Loucy (cell line): Measurements from ENCODE around the gene PDIA6.

Experiments
- H2AFZ ChIP-seq: fragments of 200-600 bp; sonication (generic); 2 replicates; pipeline ENCODE4 v1.6.0; 2016; ENCODE audit warnings: antibody characterized with exemption, mild to moderate bottlenecking, low read length, moderate library complexity
- H3F3A ChIP-seq: fragments of 200-600 bp; 2 replicates; pipeline ENCODE4 v1.6.0; 2016; ENCODE audit warnings: antibody characterized with exemption, low read depth, mild to moderate bottlenecking
- H3K27me3 ChIP-seq: fragments of 200-600 bp; sonication (generic); 2 replicates; pipeline ENCODE4 v1.6.1; 2014; ENCODE audit warnings: low read length, mild to moderate bottlenecking; ENCODE audit not compliant: insufficient read depth, poor library complexity, severe bottlenecking
- H3K36me3 ChIP-seq: fragments of 200-600 bp; sonication (generic); 2 replicates; pipeline ENCODE4 v1.6.1; 2016; ENCODE audit warnings: low read length; ENCODE audit not compliant: insufficient read depth
- H3K4me1 ChIP-seq: fragments of 200-600 bp; sonication (generic); 2 replicates; pipeline ENCODE4 v1.5.1; 2014; ENCODE audit warnings: low read length, mild to moderate bottlenecking; ENCODE audit not compliant: insufficient read depth, poor library complexity, severe bottlenecking
- H3K4me2 ChIP-seq: fragments of 200-600 bp; sonication (generic); 2 replicates; pipeline ENCODE4 v1.6.0; 2014; ENCODE audit warnings: antibody characterized with exemption, low read length, low read depth, mild to moderate bottlenecking; ENCODE audit not compliant: poor library complexity, severe bottlenecking
- H3K4me3 ChIP-seq: fragments of 200-600 bp; sonication (generic); 2 replicates; pipeline ENCODE4 v1.5.1; 2014; ENCODE audit warnings: low read length, mild to moderate bottlenecking, mixed read lengths; ENCODE audit not compliant: poor library complexity, severe bottlenecking
- H3K79me2 ChIP-seq: fragments of 200-600 bp; sonication (generic); 2 replicates; pipeline ENCODE4 v1.6.1; 2014; ENCODE audit warnings: low read length; ENCODE audit not compliant: insufficient read depth
- H3K9ac ChIP-seq: fragments of 200-600 bp; sonication (generic); 2 replicates; pipeline ENCODE4 v1.6.0; 2014; ENCODE audit warnings: mild to moderate bottlenecking, low read depth, low read length, moderate library complexity; ENCODE audit not compliant: poor library complexity, severe bottlenecking
- H3K9me2 ChIP-seq: fragments of 200-600 bp; sonication (generic); replicated peaks from 2 replicates; pipeline ENCODE4 v1.6.1; 2016; ENCODE audit warnings: low read depth, low read length, mixed read lengths
- H3K9me3 ChIP-seq: fragments of 200-600 bp; sonication (generic); 2 replicates; pipeline ENCODE4 v1.6.1; 2014; ENCODE audit warnings: mild to moderate bottlenecking, antibody characterized with exemption, low read length, low read depth; ENCODE audit not compliant: insufficient read depth
- H4K20me1 ChIP-seq: fragments of 200-600 bp; sonication (generic); 2 replicates; pipeline ENCODE4 v1.6.0; 2014; ENCODE audit warnings: antibody characterized with exemption, low read length, mild to moderate bottlenecking; ENCODE audit not compliant: insufficient read depth, poor library complexity, severe bottlenecking
- EZH2phosphoT487 ChIP-seq: fragments of 200-600 bp; IDR thresholded peaks from 2 replicates; pipeline ENCODE4 v1.6.1; 2018; ENCODE audit warnings: antibody characterized with exemption, mild to moderate bottlenecking, moderate library complexity, borderline replicate concordance
- TF ChIP-seq, protein P1 (sequence below): fragments of 200-600 bp; sonication (generic); conservative IDR thresholded peaks from 2 replicates; pipeline ENCODE4 v1.5.1; 2014; ENCODE audit warnings: mild to moderate bottlenecking, antibody characterized with exemption, low read length

The PDIA6 gene

DNA sequence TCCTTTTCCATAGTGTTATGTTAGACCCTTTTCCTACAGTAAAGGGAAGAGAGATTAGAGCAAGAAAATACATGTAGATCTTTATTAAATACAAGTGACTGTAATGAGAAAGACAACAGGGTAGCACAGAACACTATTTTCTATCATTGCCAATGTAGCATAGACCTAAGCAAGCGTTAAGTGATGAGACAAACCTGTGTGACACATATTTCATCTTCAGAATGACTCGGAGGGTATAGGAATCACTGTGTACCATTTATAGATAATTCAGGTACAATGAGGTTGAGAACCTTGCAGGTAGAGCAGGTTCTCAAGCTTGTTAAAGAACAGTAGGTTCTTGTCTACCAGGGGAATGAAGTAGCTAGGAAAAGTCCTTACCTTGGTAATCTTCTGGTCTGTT lies 15.9 kb downstream of the PDIA6 start:
- Histone ChIP-seq H3F3A (no peaks in the 10 kb centered on the region), H4K20me1 (peaks cover 74% of the 10 kb centered on the region), H3K9ac (no peak overlapping the region), H2AFZ (no peak overlapping the region), H3K79me2 (peaks cover 60% of the 10 kb centered on the region), H3K4me1 (peaks cover under 1% of the 10 kb centered on the region), H3K9me3 (no peaks in the 10 kb centered on the region), H3K27me3 (no peaks in the 10 kb centered on the region), H3K9me2 (no peaks in the 10 kb centered on the region), H3K4me2 (no peak overlapping the region), H3K4me3 (no peak overlapping the region), H3K36me3 (peaks cover 91% of the 10 kb centered on the region)
- TF ChIP-seq EZH2phosphoT487 = no peak
- TF ChIP-seq, protein P1, sequence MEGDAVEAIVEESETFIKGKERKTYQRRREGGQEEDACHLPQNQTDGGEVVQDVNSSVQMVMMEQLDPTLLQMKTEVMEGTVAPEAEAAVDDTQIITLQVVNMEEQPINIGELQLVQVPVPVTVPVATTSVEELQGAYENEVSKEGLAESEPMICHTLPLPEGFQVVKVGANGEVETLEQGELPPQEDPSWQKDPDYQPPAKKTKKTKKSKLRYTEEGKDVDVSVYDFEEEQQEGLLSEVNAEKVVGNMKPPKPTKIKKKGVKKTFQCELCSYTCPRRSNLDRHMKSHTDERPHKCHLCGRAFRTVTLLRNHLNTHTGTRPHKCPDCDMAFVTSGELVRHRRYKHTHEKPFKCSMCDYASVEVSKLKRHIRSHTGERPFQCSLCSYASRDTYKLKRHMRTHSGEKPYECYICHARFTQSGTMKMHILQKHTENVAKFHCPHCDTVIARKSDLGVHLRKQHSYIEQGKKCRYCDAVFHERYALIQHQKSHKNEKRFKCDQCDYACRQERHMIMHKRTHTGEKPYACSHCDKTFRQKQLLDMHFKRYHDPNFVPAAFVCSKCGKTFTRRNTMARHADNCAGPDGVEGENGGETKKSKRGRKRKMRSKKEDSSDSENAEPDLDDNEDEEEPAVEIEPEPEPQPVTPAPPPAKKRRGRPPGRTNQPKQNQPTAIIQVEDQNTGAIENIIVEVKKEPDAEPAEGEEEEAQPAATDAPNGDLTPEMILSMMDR = no peak

DNA sequence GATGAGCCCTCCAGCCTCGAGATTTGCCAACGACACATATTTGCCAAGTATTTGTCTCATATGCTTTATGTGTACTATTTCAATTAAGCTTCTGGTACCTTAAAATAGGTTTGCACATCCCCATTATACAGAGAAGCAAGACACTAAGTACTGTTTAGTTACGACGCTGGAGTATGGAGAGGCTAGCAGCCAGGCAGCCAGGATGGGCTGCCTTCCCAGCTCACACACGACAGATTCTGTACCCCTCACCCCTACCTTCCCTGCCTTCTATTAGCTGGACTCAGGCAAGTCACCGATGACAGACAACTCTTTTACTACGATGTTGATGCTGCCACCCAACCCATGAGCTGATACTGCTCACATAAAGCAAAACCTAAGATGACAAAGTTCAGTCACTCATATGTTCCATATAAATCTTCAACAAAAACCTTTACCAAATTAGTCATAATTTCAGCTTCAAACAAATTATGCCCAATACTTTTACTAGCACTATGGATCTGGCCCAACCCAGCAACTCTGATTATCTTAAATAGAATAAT lies 17.0 kb downstream of the PDIA6 start:
- peaks cover 91% of the 10 kb centered on the region for H3K36me3 ChIP-seq
- H3K27me3 ChIP-seq = no peaks in the 10 kb centered on the region
- TF ChIP-seq, protein P1 = no peak
- no peak for TF ChIP-seq EZH2phosphoT487
- no peaks in the 10 kb centered on the region for H3F3A ChIP-seq
- H3K79me2 ChIP-seq = peaks cover 48% of the 10 kb centered on the region
- H3K9me3 ChIP-seq = no peaks in the 10 kb centered on the region
- H4K20me1 ChIP-seq = peaks cover 65% of the 10 kb centered on the region
- H2AFZ ChIP-seq = no peak overlapping the region
- H3K9ac ChIP-seq = no peak overlapping the region
- no peaks in the 10 kb centered on the region for H3K4me1 ChIP-seq
- no peaks in the 10 kb centered on the region for H3K9me2 ChIP-seq
- H3K4me2 ChIP-seq = no peak overlapping the region
- no peak overlapping the region for H3K4me3 ChIP-seq

DNA sequence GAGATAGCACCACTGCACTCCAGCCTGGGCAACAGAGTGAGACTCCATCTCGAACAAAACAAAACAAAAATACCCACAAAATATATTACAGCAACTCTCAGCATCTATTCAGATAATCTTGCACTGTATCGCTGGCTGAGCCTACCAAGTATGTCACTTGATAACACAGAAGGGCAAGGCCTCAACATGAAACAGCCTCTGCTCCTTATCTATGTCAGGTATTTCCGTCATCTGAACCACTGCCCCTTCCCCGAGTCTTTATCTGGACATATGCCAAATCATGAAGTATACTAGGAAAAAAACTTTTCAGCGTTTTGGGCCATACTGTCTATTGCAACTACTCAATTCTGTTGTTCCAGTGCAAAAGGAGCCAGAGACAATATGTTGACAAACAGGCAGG lies 17.7 kb downstream of the PDIA6 start:
- Histone ChIP-seq H3K36me3 (peaks cover 92% of the 10 kb centered on the region), H3K4me1 (no peaks in the 10 kb centered on the region), H3F3A (no peaks in the 10 kb centered on the region), H3K4me2 (no peak overlapping the region), H3K79me2 (peaks cover 41% of the 10 kb centered on the region), H3K9ac (no peak overlapping the region), H4K20me1 (peaks cover 58% of the 10 kb centered on the region), H3K4me3 (no peak overlapping the region), H2AFZ (no peak overlapping the region), H3K27me3 (no peaks in the 10 kb centered on the region), H3K9me3 (no peaks in the 10 kb centered on the region), H3K9me2 (no peaks in the 10 kb centered on the region)
- TF ChIP-seq, protein P1 = no peak
- TF ChIP-seq EZH2phosphoT487 = no peak
